ENCODE measurements around the gene HJURP.
"Not testable (repeated sequence)": the region's sequence is repeated elsewhere in the genome, so short reads cannot be mapped to it uniquely, and the experiment has no call there.

HJURP gene, protein sequence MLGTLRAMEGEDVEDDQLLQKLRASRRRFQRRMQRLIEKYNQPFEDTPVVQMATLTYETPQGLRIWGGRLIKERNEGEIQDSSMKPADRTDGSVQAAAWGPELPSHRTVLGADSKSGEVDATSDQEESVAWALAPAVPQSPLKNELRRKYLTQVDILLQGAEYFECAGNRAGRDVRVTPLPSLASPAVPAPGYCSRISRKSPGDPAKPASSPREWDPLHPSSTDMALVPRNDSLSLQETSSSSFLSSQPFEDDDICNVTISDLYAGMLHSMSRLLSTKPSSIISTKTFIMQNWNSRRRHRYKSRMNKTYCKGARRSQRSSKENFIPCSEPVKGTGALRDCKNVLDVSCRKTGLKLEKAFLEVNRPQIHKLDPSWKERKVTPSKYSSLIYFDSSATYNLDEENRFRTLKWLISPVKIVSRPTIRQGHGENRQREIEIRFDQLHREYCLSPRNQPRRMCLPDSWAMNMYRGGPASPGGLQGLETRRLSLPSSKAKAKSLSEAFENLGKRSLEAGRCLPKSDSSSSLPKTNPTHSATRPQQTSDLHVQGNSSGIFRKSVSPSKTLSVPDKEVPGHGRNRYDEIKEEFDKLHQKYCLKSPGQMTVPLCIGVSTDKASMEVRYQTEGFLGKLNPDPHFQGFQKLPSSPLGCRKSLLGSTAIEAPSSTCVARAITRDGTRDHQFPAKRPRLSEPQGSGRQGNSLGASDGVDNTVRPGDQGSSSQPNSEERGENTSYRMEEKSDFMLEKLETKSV

GRCh38 chr2:233854241-233854981 is at the start of gene HJURP:
Gene HJURP, minus strand, starts transcription at chr2:233854535. Its CDS starts 35 bp downstream, at chr2:233854500.
- no peaks in the 10 kb centered on the region for H3K4me1 ChIP-seq (ENCODE audit: control insufficient read depth, insufficient read depth, low read length)
- peak within 1 kb of the TSS; percentile 87 for H3K4me3 ChIP-seq (ENCODE audit: low read length)
- no peak within 1 kb of the TSS for H3K27ac ChIP-seq (ENCODE audit: low read depth, low read length)
- peak within 1 kb of the TSS; percentile 6 for H3K9ac ChIP-seq (ENCODE audit: low read length)
- H3K36me3 ChIP-seq (ENCODE audit: control insufficient read depth, insufficient read depth, low read length) = no peaks in the 10 kb centered on the region
- no peaks in the 10 kb centered on the region for H3K27me3 ChIP-seq (ENCODE audit: control insufficient read depth, insufficient read depth, low read length)

DNA sequence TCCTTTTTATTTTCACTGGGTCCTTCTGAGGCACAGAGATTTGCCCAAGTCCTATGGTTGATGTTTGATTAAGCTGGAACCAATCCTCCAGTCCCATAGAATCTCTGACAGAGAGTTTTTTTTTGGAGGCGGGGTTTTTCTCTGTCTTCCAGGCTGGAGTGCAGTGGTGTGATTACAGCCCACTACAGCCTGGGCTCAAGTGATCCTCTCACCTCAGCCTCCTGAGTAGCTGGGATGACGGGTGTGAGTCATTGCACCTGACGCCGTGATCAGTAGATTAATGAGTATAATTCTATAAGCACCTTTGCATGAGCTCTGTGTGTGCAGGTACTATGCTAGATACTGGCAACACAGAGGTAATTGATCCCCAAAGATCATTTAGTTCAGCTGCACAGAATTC is 47.5 kb upstream of the HJURP start:
- no peak overlapping the region for H3K9ac ChIP-seq (ENCODE audit: low read length)
- no peak overlapping the region for H3K4me3 ChIP-seq (ENCODE audit: low read length)
- no peaks in the 10 kb centered on the region for H3K4me1 ChIP-seq (ENCODE audit: control insufficient read depth, insufficient read depth, low read length)
- H3K27me3 ChIP-seq (ENCODE audit: control insufficient read depth, insufficient read depth, low read length) = no peaks in the 10 kb centered on the region
- no peak overlapping the region for H3K27ac ChIP-seq (ENCODE audit: low read depth, low read length)
- H3K36me3 ChIP-seq (ENCODE audit: control insufficient read depth, insufficient read depth, low read length) = no peaks in the 10 kb centered on the region

GRCh38 chr2:233901367-233901766 is 47.0 kb upstream of the HJURP start:
- H3K27me3 ChIP-seq (ENCODE audit: control insufficient read depth, insufficient read depth, low read length) = no peaks in the 10 kb centered on the region
- H3K4me3 ChIP-seq (ENCODE audit: low read length) = no peak overlapping the region
- no peak overlapping the region for H3K9ac ChIP-seq (ENCODE audit: low read length)
- H3K27ac ChIP-seq (ENCODE audit: low read depth, low read length) = no peak overlapping the region
- no peaks in the 10 kb centered on the region for H3K36me3 ChIP-seq (ENCODE audit: control insufficient read depth, insufficient read depth, low read length)
- H3K4me1 ChIP-seq (ENCODE audit: control insufficient read depth, insufficient read depth, low read length) = no peaks in the 10 kb centered on the region

DNA sequence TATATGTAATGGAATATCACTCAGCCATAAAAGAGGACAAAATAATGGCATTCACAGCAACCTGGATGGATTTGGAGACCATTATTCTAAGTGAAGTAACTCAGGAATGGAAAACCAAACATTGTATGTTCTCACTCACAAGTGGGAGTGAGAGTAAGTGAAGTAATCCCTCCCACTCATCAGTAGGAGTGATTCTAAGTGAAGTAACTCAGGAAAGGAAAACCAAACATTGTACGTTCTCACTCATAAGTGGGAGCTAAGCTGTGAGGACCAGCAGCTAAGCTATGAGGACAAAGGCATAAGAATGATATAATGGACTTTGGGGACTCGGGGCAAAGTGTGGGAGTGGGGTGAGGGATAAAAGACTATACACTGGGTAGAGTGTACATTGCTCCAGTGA is 41.9 kb upstream of the HJURP start:
- not testable (repeated sequence) for H3K9ac ChIP-seq (ENCODE audit: low read length); H3K4me3 ChIP-seq (ENCODE audit: low read length); H3K27me3 ChIP-seq (ENCODE audit: control insufficient read depth, insufficient read depth, low read length); H3K27ac ChIP-seq (ENCODE audit: low read depth, low read length); H3K36me3 ChIP-seq (ENCODE audit: control insufficient read depth, insufficient read depth, low read length); H3K4me1 ChIP-seq (ENCODE audit: control insufficient read depth, insufficient read depth, low read length)

DNA sequence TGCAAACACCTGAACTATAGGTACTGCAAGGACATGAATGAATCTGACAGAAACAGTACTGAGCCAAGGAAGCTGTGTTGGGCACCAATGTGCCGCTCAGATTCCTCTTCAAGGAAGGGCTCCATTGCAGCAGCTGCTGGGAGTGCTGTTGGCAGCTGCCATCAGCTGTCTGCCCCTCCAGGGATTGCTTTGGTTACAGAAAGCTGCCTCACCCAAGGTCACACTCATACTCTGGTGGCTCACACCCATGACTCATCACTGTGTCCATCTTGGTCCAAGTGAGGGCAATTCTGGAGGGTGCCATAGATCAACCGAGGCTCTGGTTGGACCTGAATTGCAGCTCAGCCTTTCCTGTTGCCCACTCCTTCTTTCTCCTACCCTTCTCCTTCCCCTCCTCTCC is 38.5 kb upstream of the HJURP start:
- no peaks in the 10 kb centered on the region for H3K4me1 ChIP-seq (ENCODE audit: control insufficient read depth, insufficient read depth, low read length)
- no peak overlapping the region for H3K9ac ChIP-seq (ENCODE audit: low read length)
- H3K4me3 ChIP-seq (ENCODE audit: low read length) = no peak overlapping the region
- H3K27me3 ChIP-seq (ENCODE audit: control insufficient read depth, insufficient read depth, low read length) = no peaks in the 10 kb centered on the region
- H3K27ac ChIP-seq (ENCODE audit: low read depth, low read length) = no peak overlapping the region
- no peaks in the 10 kb centered on the region for H3K36me3 ChIP-seq (ENCODE audit: control insufficient read depth, insufficient read depth, low read length)

- Histone ChIP-seq H3K4me1 (ENCODE audit: control insufficient read depth, insufficient read depth, low read length) (no peaks in the 10 kb centered on the region), H3K4me3 (ENCODE audit: low read length) (no peak overlapping the region), H3K27ac (ENCODE audit: low read depth, low read length) (no peak overlapping the region), H3K36me3 (ENCODE audit: control insufficient read depth, insufficient read depth, low read length) (no peaks in the 10 kb centered on the region), H3K9ac (ENCODE audit: low read length) (no peak overlapping the region), H3K27me3 (ENCODE audit: control insufficient read depth, insufficient read depth, low read length) (no peaks in the 10 kb centered on the region)
Measured at GRCh38 chr2:233882353-233882752, 28.0 kb upstream of the HJURP start.

GRCh38 chr2:233872125-233872524 is 17.8 kb upstream of the HJURP start:
- not testable (repeated sequence) for H3K27ac ChIP-seq (ENCODE audit: low read depth, low read length); H3K27me3 ChIP-seq (ENCODE audit: control insufficient read depth, insufficient read depth, low read length); H3K4me1 ChIP-seq (ENCODE audit: control insufficient read depth, insufficient read depth, low read length); H3K36me3 ChIP-seq (ENCODE audit: control insufficient read depth, insufficient read depth, low read length); H3K9ac ChIP-seq (ENCODE audit: low read length); H3K4me3 ChIP-seq (ENCODE audit: low read length)

DNA sequence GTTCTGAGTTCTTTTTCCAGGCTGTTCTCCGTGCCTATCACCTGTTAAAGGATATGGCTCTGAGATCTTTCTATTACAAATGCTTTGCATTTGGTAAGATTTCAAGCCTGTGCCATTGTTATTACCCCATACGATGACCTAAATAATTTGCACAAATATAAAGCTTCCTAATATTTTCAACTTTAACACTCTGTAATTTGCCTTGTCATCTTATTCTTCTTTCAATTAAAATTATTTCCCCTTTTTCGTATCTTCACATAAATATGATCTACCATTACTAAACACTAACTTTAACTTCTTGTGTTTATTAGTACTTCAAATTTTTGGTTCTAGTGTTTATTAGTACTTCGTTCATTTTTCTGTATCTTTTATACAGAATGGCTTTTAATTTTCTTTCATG is 17.1 kb upstream of the HJURP start:
- H3K27me3 ChIP-seq (ENCODE audit: control insufficient read depth, insufficient read depth, low read length) = no peaks in the 10 kb centered on the region

GRCh38 chr2:233867993-233868532 is 13.7 kb upstream of the HJURP start, which contains the start of gene MSL3B:
Gene MSL3B, minus strand, starts transcription at chr2:233868386.
- H3K27ac ChIP-seq (ENCODE audit: low read depth, low read length) = peak within 1 kb of the TSS; percentile 30
- peak within 1 kb of the TSS; percentile 78 for H3K4me3 ChIP-seq (ENCODE audit: low read length)
- H3K9ac ChIP-seq (ENCODE audit: low read length) = peak within 1 kb of the TSS; percentile 13

More for the DNA sequence above, 17.1 kb upstream of the HJURP start:
- H3K4me1 ChIP-seq (ENCODE audit: control insufficient read depth, insufficient read depth, low read length) = no peaks in the 10 kb centered on the region
- H3K27ac ChIP-seq (ENCODE audit: low read depth, low read length) = no peak overlapping the region
- H3K9ac ChIP-seq (ENCODE audit: low read length) = no peak overlapping the region
- H3K4me3 ChIP-seq (ENCODE audit: low read length) = no peak overlapping the region
- no peaks in the 10 kb centered on the region for H3K36me3 ChIP-seq (ENCODE audit: control insufficient read depth, insufficient read depth, low read length)

GRCh38 chr2:233866479-233866878 is 12.1 kb upstream of the HJURP start:
- Histone ChIP-seq H3K36me3 (ENCODE audit: control insufficient read depth, insufficient read depth, low read length) (no peaks in the 10 kb centered on the region), H3K27me3 (ENCODE audit: control insufficient read depth, insufficient read depth, low read length) (no peaks in the 10 kb centered on the region), H3K9ac (ENCODE audit: low read length) (no peak overlapping the region), H3K4me1 (ENCODE audit: control insufficient read depth, insufficient read depth, low read length) (no peaks in the 10 kb centered on the region), H3K4me3 (ENCODE audit: low read length) (no peak overlapping the region), H3K27ac (ENCODE audit: low read depth, low read length) (no peak overlapping the region)

More at GRCh38 chr2:233867993-233868532, 13.7 kb upstream of the HJURP start, which contains the start of gene MSL3B:
- Histone ChIP-seq H3K4me1 (ENCODE audit: control insufficient read depth, insufficient read depth, low read length) (no peaks in the 10 kb centered on the region), H3K27me3 (ENCODE audit: control insufficient read depth, insufficient read depth, low read length) (no peaks in the 10 kb centered on the region), H3K36me3 (ENCODE audit: control insufficient read depth, insufficient read depth, low read length) (no peaks in the 10 kb centered on the region)

DNA sequence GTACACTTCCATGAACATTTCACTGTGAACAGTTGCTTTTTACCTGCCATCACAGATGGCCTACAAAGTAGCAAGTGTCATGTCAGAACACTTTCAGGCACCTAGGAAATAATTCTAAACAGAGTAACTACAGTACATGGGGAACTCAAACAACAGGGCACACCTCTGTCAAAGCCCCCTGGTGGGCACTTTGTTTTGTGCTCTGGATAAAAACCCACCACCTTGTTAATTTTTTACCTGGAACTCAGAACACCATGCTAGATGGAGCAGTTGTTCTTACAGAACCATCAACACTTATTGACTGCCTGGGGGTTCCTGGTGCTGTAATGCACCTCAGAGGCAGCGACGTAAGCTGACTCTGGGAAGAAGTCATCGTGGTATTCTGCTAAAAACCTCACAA is 11.5 kb upstream of the HJURP start:
- Histone ChIP-seq H3K4me3 (ENCODE audit: low read length) (no peak overlapping the region), H3K27ac (ENCODE audit: low read depth, low read length) (no peak overlapping the region), H3K4me1 (ENCODE audit: control insufficient read depth, insufficient read depth, low read length) (no peaks in the 10 kb centered on the region), H3K9ac (ENCODE audit: low read length) (no peak overlapping the region), H3K36me3 (ENCODE audit: control insufficient read depth, insufficient read depth, low read length) (no peaks in the 10 kb centered on the region), H3K27me3 (ENCODE audit: control insufficient read depth, insufficient read depth, low read length) (no peaks in the 10 kb centered on the region)

DNA sequence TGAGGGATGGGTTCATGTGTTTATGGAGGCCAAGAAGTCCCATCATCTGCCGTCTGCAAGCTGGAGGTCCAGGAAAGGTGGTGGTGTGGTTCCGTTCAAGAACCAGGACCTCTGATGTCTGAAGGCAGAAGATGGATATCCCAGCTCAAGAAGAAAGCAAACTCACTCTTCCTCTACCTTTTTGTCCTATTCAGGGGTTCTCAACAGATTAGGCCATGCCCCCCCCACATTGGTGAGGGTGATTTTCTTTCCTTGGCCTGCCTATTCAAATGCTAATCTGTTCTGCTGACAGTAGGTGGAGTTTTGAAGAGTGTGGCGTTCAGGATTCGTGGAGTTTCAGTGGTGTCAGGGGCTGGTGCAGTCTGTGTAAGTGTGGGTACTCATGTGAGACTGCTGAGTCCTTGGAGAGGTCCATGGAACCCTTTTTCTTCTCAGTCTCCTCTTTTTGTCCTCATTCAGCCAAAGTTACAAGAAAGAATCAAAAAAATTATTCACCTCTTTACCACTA is 8.0 kb upstream of the HJURP start:
- H3K4me3 ChIP-seq (ENCODE audit: low read length) = no peak overlapping the region
- H3K36me3 ChIP-seq (ENCODE audit: control insufficient read depth, insufficient read depth, low read length) = no peaks in the 10 kb centered on the region
- no peaks in the 10 kb centered on the region for H3K4me1 ChIP-seq (ENCODE audit: control insufficient read depth, insufficient read depth, low read length)
- no peak overlapping the region for H3K9ac ChIP-seq (ENCODE audit: low read length)
- no peak overlapping the region for H3K27ac ChIP-seq (ENCODE audit: low read depth, low read length)
- no peaks in the 10 kb centered on the region for H3K27me3 ChIP-seq (ENCODE audit: control insufficient read depth, insufficient read depth, low read length)

Data from rectal smooth muscle tissue (tissue), 1 donor.